Uterus (tissue), 4 donors: ENCODE results near the gene URB2. TPM values are rescaled to one million over a fixed set of nuclear protein-coding genes. Genes with fewer than 3 reads are reported as not detected.

ENCODE experiments used
- DNase-seq, 2 donors: peaks; one replicate each; pipeline ENCODE4 v3.0.0-alpha.2; 2019 to 2020
- H3K27ac ChIP-seq, 2 donors: fragments of 200-600 bp; sonication (generic); 1 replicate in 1 of 2; 2 replicates in 1 of 2; pipeline ENCODE4 v1.5.1; 2016 to 2018
- H3K27me3 ChIP-seq, 2 donors: fragments of 200-600 bp; sonication (generic); one replicate each; pipeline ENCODE4 v1.5.1; 2018 to 2019; ENCODE audit warnings: control low read depth in 1 of 2
- H3K36me3 ChIP-seq, 2 donors: fragments of 200-600 bp; sonication (generic); one replicate each; pipeline ENCODE4 v1.5.1; 2019; ENCODE audit warnings: control low read depth in 1 of 2
- H3K4me1 ChIP-seq, 2 donors: fragments of 200-600 bp; sonication (generic); one replicate each; pipeline ENCODE4 v1.5.1; 2018 to 2019; ENCODE audit warnings: control low read depth in 1 of 2
- H3K4me3 ChIP-seq, 2 donors: fragments of 200-600 bp; sonication (generic); 1 replicate in 1 of 2; 2 replicates in 1 of 2; pipeline ENCODE4 v1.5.1; 2018 to 2019; ENCODE audit warnings: mild to moderate bottlenecking in 1 of 2
- H3K9me3 ChIP-seq, 2 donors: fragments of 200-600 bp; sonication (generic); one replicate each; pipeline ENCODE4 v1.5.1; 2019; ENCODE audit warnings: control low read depth in 1 of 2
- POLR2A ChIP-seq, 2 donors: fragments of 450-650 bp; IDR thresholded peaks; one replicate each; pipeline ENCODE4 v1.6.1; 2016; ENCODE audit warnings: antibody characterized with exemption in 2 of 2, mild to moderate bottlenecking in 1 of 2, moderate library complexity in 1 of 2
- intact Hi-C: fragments of 100-400 bp; cut with DNase I; formaldehyde crosslinking; loops from one replicate; pipeline ENCODE4 v1.15.1; 2023; ENCODE audit warnings: low total_unique reads
- total RNA-seq, 4 donors: library from RNA; depleted of rRNA in 3 of 4; stranded (reverse); fragments of >200 nt in 3 of 4; gene quantifications; one replicate each; pipeline versions ENCODE4 v1.1.0 to v1.2.4, GENCODE V29; 2014 to 2023
- TF ChIP-seq, protein P1 (sequence below), 4 experiments: fragments of 200-600 bp in 2 of 4; fragments of 450-650 bp in 2 of 4; sonication (generic) in 2 of 4; IDR thresholded peaks; one replicate each; pipeline ENCODE4 v1.5.1; 2016 to 2019; ENCODE audit warnings: antibody characterized with exemption in 4 of 4, mild to moderate bottlenecking in 2 of 4, moderate library complexity in 1 of 4
- donor health status: DM: yes; HTN: yes; CAD: no.

The URB2 gene
- total RNA-seq, 4 donors from 2014 or later, result 2.3 to 17.8 (median 8.6) TPM

DNA sequence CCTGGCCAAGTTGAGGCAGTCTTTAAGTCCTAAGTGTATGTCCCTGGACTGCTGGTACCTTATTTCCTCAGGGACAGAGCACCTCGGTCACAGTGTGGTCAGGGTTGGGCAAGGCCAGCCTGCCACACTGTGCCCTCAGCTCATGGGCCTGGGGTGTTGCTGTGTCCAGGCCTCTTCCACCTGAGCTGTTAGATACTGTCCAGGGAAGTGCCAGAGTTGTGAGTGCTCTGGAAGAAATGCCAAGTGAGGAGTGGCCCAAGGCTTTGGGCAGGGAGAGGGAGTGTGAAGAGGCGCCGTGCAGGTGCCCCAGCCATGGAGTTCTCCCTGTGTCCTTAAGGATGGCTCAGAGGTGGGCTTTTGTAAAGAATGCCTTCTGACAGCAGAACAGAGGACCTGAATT lies 15.3 kb downstream of the URB2 start:
- intact Hi-C loops, result no loop called here
- TF ChIP-seq POLR2A (IDR thresholded peaks at IDR 0.05), result no peak
- TF ChIP-seq, protein P1, sequence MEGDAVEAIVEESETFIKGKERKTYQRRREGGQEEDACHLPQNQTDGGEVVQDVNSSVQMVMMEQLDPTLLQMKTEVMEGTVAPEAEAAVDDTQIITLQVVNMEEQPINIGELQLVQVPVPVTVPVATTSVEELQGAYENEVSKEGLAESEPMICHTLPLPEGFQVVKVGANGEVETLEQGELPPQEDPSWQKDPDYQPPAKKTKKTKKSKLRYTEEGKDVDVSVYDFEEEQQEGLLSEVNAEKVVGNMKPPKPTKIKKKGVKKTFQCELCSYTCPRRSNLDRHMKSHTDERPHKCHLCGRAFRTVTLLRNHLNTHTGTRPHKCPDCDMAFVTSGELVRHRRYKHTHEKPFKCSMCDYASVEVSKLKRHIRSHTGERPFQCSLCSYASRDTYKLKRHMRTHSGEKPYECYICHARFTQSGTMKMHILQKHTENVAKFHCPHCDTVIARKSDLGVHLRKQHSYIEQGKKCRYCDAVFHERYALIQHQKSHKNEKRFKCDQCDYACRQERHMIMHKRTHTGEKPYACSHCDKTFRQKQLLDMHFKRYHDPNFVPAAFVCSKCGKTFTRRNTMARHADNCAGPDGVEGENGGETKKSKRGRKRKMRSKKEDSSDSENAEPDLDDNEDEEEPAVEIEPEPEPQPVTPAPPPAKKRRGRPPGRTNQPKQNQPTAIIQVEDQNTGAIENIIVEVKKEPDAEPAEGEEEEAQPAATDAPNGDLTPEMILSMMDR (IDR thresholded peaks at IDR 0.05), result no peak
- H3K36me3 ChIP-seq, result no peaks in the 10 kb centered on the region
- DNase-seq, result no peak
- H3K9me3 ChIP-seq, result no peaks in the 10 kb centered on the region
- H3K4me3 ChIP-seq, result no peak overlapping the region
- no peaks in the 10 kb centered on the region for H3K4me1 ChIP-seq
- H3K27ac ChIP-seq, result no peak overlapping the region
- no peaks in the 10 kb centered on the region for H3K27me3 ChIP-seq

DNA sequence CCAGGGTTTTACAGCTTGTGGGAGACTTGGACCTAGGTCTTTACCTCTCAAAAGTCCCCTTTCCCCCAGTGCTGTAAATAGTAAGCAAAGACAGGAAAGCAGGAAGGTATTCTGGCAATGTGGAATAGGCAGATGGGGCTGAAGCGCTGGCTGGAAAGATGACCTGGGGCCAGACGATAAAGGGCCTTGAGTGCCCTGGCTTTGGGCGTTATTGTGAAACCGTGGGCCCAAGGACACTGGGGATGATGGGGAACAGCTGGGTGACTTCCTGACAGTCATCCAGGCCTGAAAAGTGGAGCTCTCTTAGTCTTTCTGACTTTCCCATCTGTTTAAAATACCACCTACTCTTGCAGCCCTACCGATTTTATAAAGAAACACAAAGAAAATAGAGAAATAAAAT lies 16.3 kb downstream of the URB2 start:
- DNase-seq, result no peak
- no peaks in the 10 kb centered on the region for H3K9me3 ChIP-seq
- no peak overlapping the region for H3K27ac ChIP-seq
- intact Hi-C loops, result no loop called here
- no peaks in the 10 kb centered on the region for H3K4me1 ChIP-seq
- H3K4me3 ChIP-seq, result no peak overlapping the region
- no peaks in the 10 kb centered on the region for H3K27me3 ChIP-seq
- H3K36me3 ChIP-seq, result no peaks in the 10 kb centered on the region
- TF ChIP-seq POLR2A (IDR thresholded peaks at IDR 0.05), result no peak
- TF ChIP-seq, protein P1 (IDR thresholded peaks at IDR 0.05), result no peak

DNA sequence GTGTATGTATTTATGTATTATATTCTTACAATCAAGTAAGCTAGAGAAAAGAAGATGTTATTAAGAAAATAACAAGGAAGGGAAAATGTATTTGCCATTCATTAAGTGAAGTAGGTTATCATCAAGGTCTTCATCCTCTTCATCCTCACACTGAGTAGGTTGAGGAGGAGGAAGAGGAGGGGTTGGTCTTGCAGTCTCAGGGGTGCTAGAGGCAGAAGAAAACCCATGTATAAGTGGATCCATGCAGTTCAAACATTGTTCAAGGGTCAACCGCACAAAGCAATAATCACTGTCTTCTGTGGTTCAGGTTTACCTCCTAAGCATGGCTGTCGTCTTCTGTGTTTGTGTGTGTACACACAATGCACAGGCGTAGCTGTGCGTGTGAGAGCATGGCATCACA lies 16.9 kb downstream of the URB2 start:
- no peak for DNase-seq
- Histone ChIP-seq H3K4me1 (no peaks in the 10 kb centered on the region), H3K36me3 (no peaks in the 10 kb centered on the region), H3K4me3 (no peak overlapping the region), H3K9me3 (no peaks in the 10 kb centered on the region), H3K27me3 (no peaks in the 10 kb centered on the region), H3K27ac (no peak overlapping the region)
- no peak for TF ChIP-seq POLR2A (IDR thresholded peaks at IDR 0.05)
- TF ChIP-seq, protein P1 (IDR thresholded peaks at IDR 0.05), result no peak
- intact Hi-C loops, result no loop called here

DNA sequence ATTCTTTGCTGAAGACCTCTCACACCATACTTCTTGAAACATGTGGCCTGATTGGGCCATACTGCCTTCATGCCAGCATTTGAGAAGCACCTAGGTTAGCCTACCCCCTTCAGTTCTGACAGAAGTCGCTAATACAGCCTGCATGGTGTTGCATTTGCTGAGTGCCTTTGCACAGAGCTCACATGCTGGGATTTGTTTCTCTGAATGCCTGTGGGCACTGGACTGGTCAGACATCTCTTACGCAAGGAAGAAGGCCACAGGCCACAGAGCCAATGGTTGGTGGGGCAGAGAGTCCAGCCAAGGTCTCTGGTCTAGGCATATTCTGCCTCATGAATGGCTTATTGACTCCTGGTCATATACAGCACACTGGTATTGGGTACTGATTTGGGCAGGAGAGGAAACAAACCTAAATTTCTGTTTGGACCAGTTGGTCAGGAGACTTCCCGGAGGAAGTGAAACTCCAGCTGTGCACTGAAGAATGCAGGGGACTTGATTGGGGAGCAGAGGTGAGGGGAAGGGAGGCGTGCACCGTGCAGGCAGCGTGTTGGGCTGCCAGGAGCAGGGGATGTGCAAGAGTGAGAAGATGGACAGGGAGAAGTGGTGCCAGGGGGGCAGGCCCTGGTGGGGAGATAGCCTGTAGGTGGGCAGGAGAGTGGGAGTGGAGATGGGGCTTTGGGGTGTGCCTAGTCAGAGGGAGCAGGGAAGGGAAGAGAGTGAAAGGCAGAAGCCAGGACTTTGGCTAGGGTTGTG lies 18.1 kb downstream of the URB2 start:
- Histone ChIP-seq H3K27ac (no peak overlapping the region), H3K9me3 (no peaks in the 10 kb centered on the region), H3K36me3 (no peaks in the 10 kb centered on the region), H3K27me3 (no peaks in the 10 kb centered on the region), H3K4me1 (no peaks in the 10 kb centered on the region), H3K4me3 (no peak overlapping the region)
- TF ChIP-seq POLR2A (IDR thresholded peaks at IDR 0.05), result no peak
- TF ChIP-seq, protein P1 (IDR thresholded peaks at IDR 0.05), result no peak
- intact Hi-C loops, result no loop called here
- no peak for DNase-seq

DNA sequence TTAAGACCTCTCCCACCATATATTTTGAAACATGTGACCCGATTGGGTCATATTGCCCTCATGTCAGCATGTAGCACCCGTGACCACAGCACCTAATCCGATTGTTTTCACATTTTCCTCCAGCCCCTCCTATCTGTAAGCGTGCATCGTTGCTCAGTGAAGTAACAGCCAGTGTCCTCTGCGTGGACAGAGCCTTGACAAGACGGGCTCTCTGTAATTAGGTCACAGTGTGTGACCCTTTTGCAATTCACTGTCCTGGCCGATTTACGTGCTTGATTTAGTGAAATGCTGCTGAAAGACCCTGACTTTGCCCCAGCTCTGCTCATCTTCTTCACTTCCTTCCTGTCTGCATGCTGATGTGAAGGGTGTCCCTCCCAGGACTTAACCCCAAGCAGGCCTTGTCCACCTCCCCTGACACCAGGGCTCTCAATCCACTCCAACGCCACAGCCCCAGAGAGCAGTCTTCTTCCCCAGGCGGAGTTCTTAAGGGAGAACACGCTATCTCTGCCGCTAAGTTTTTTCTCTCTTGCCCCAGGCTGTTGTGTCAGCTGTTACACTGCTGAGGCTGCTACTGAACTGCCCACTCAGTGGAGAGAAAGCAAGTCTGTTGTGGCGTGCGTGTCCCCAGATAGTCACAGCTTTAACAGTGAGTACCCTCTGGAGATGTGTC lies 19.4 kb downstream of the URB2 start:
- intact Hi-C loops, result no loop called here
- H3K27ac ChIP-seq, result no peak overlapping the region
- TF ChIP-seq, protein P1 (IDR thresholded peaks at IDR 0.05), result no peak
- TF ChIP-seq POLR2A (IDR thresholded peaks at IDR 0.05), result no peak
- H3K4me3 ChIP-seq, result no peak overlapping the region
- H3K4me1 ChIP-seq, result no peaks in the 10 kb centered on the region
- H3K9me3 ChIP-seq, result no peaks in the 10 kb centered on the region
- DNase-seq, result no peak
- H3K36me3 ChIP-seq, result no peaks in the 10 kb centered on the region
- no peaks in the 10 kb centered on the region for H3K27me3 ChIP-seq
